NCI-H2196 (cell line): ENCODE measurements around the gene ATP13A3.

ENCODE experiments used
- DNase-seq: peaks from one replicate; lab custom pipeline; 2025; ENCODE audit not compliant: unreplicated experiment; lab: John Stamatoyannopoulos, UW

The ATP13A3 gene

GRCh38 chr3:194375473-194376240 lies 111.1 kb downstream of the ATP13A3 start:
- no peak for DNase-seq

- DNase-seq, result no peak
Measured at GRCh38 chr3:194374935-194375334, 111.9 kb downstream of the ATP13A3 start.

- DNase-seq, result no peak
Measured at GRCh38 chr3:194373899-194374298, 112.9 kb downstream of the ATP13A3 start.

GRCh38 chr3:194373028-194373427 lies 113.8 kb downstream of the ATP13A3 start:
- DNase-seq, result no peak

GRCh38 chr3:194370753-194371152 lies 116.0 kb downstream of the ATP13A3 start:
- DNase-seq, result no peak

GRCh38 chr3:194369522-194370279 lies 117.1 kb downstream of the ATP13A3 start, which contains the start of gene LRRC15:
TSS of gene LRRC15 (minus strand) at chr3:194369743. CDS start at chr3:194361043, 8,700 bp downstream.
- no peak for DNase-seq

- no peak for DNase-seq
Measured at GRCh38 chr3:194368918-194369317, 117.9 kb downstream of the ATP13A3 start.

GRCh38 chr3:194367992-194368841 lies 118.6 kb downstream of the ATP13A3 start:
- no peak for DNase-seq

GRCh38 chr3:194365978-194366490 lies 120.8 kb downstream of the ATP13A3 start:
- no peak for DNase-seq

- no peak for DNase-seq
Measured at GRCh38 chr3:194365526-194365925, 121.3 kb downstream of the ATP13A3 start.

- DNase-seq, result no peak
Measured at GRCh38 chr3:194364652-194365434, 122.0 kb downstream of the ATP13A3 start.

- no peak for DNase-seq
Measured at GRCh38 chr3:194364314-194364651, 122.5 kb downstream of the ATP13A3 start.

- no peak for DNase-seq
Measured at GRCh38 chr3:194360568-194360967, 126.2 kb downstream of the ATP13A3 start.

GRCh38 chr3:194357681-194358080 lies 129.1 kb downstream of the ATP13A3 start:
- DNase-seq, result no peak

GRCh38 chr3:194355379-194355778 lies 131.4 kb downstream of the ATP13A3 start:
- DNase-seq, result no peak

GRCh38 chr3:194354315-194354714 lies 132.5 kb downstream of the ATP13A3 start:
- DNase-seq, result no peak
